BLaER1 (cell line): Measurements from ENCODE around the gene SRF.

Experiments
- H3K27ac ChIP-seq: shearing (Covaris generic); formaldehyde crosslinking; 2 replicates; pipeline ENCODE4 v1.8.1; 2022
- H3K27me3 ChIP-seq: shearing (Covaris generic); formaldehyde crosslinking; 2 replicates; pipeline ENCODE4 v1.8.1; 2022
- H3K36me3 ChIP-seq: shearing (Covaris generic); formaldehyde crosslinking; 2 replicates; pipeline ENCODE4 v1.8.1; 2022
- H3K4me1 ChIP-seq: shearing (Covaris generic); formaldehyde crosslinking; 2 replicates; pipeline ENCODE4 v1.8.1; 2022
- H3K4me2 ChIP-seq: shearing (Covaris generic); formaldehyde crosslinking; 2 replicates; pipeline ENCODE4 v1.8.1; 2022
- H3K4me3 ChIP-seq: shearing (Covaris generic); formaldehyde crosslinking; 2 replicates; pipeline ENCODE4 v1.8.1; 2022
- H3K9ac ChIP-seq: shearing (Covaris generic); formaldehyde crosslinking; 2 replicates; pipeline ENCODE4 v1.8.1; 2022
- H3K9me3 ChIP-seq: shearing (Covaris generic); formaldehyde crosslinking; 2 replicates; pipeline ENCODE4 v1.8.1; 2022
- H4K20me1 ChIP-seq: shearing (Covaris generic); formaldehyde crosslinking; 2 replicates; pipeline ENCODE4 v1.8.1; 2022
- Cebpa-rat ChIP-seq: shearing (Covaris generic); IDR thresholded peaks from 2 replicates; pipeline ENCODE4 v1.8.1; 2022

The SRF gene

GRCh38 chr6:43188426-43188825 is 17.4 kb downstream of the SRF start:
- H3K36me3 ChIP-seq = peaks cover 69% of the 10 kb centered on the region

GRCh38 chr6:43189776-43190304 is 18.8 kb downstream of the SRF start:
- Histone ChIP-seq H3K27ac (no peak overlapping the region), H3K36me3 (peaks cover 76% of the 10 kb centered on the region), H3K27me3 (no peaks in the 10 kb centered on the region), H3K4me1 (peaks cover 2% of the 10 kb centered on the region; the same call in 1 of the 2 replicates), H3K4me3 (no peak overlapping the region), H3K9ac (no peak overlapping the region), H3K4me2 (no peak overlapping the region), H3K9me3 (no peaks in the 10 kb centered on the region; the same call in 1 of the 2 replicates), H4K20me1 (no peaks in the 10 kb centered on the region)
- TF ChIP-seq Cebpa-rat = no peak

More at GRCh38 chr6:43188426-43188825, 17.4 kb downstream of the SRF start:
- Histone ChIP-seq H3K27ac (no peak overlapping the region), H3K4me2 (no peak overlapping the region), H3K9me3 (no peaks in the 10 kb centered on the region; the same call in 1 of the 2 replicates), H4K20me1 (no peaks in the 10 kb centered on the region), H3K4me3 (no peak overlapping the region), H3K4me1 (peaks cover 16% of the 10 kb centered on the region), H3K27me3 (no peaks in the 10 kb centered on the region), H3K9ac (no peak overlapping the region)
- no peak for TF ChIP-seq Cebpa-rat

- Histone ChIP-seq H3K4me3 (no peak overlapping the region), H3K4me2 (no peak overlapping the region), H3K4me1 (no peaks in the 10 kb centered on the region), H3K36me3 (peaks cover 76% of the 10 kb centered on the region), H3K27me3 (no peaks in the 10 kb centered on the region), H3K9ac (no peak overlapping the region), H4K20me1 (no peaks in the 10 kb centered on the region), H3K9me3 (no peaks in the 10 kb centered on the region), H3K27ac (no peak overlapping the region)
- TF ChIP-seq Cebpa-rat = no peak
These were observed 21.8 kb downstream of the SRF start for GRCh38 chr6:43192911-43193310.

- no peak overlapping the region for H3K9ac ChIP-seq
- no peak for TF ChIP-seq Cebpa-rat
These were observed 22.9 kb downstream of the SRF start for GRCh38 chr6:43193929-43194328.

GRCh38 chr6:43196337-43196736 is 25.3 kb downstream of the SRF start:
- no peak overlapping the region for H3K4me2 ChIP-seq
- H3K4me1 ChIP-seq = no peaks in the 10 kb centered on the region
- no peak overlapping the region for H3K4me3 ChIP-seq
- no peaks in the 10 kb centered on the region for H3K27me3 ChIP-seq
- no peaks in the 10 kb centered on the region for H4K20me1 ChIP-seq
- peaks cover 93% of the 10 kb centered on the region for H3K36me3 ChIP-seq
- H3K27ac ChIP-seq = no peak overlapping the region
- H3K9me3 ChIP-seq = no peaks in the 10 kb centered on the region
- no peak overlapping the region for H3K9ac ChIP-seq
- no peak for TF ChIP-seq Cebpa-rat

More at GRCh38 chr6:43193929-43194328, 22.9 kb downstream of the SRF start:
- no peak overlapping the region for H3K4me3 ChIP-seq
- peaks cover 77% of the 10 kb centered on the region for H3K36me3 ChIP-seq
- no peaks in the 10 kb centered on the region for H3K27me3 ChIP-seq
- no peak overlapping the region for H3K27ac ChIP-seq
- H3K4me1 ChIP-seq = no peaks in the 10 kb centered on the region
- H3K4me2 ChIP-seq = no peak overlapping the region
- H4K20me1 ChIP-seq = no peaks in the 10 kb centered on the region
- no peaks in the 10 kb centered on the region for H3K9me3 ChIP-seq

GRCh38 chr6:43199912-43200311 is 28.8 kb downstream of the SRF start:
- Histone ChIP-seq H4K20me1 (no peaks in the 10 kb centered on the region), H3K4me2 (no peak overlapping the region), H3K27me3 (no peaks in the 10 kb centered on the region), H3K36me3 (peaks cover 87% of the 10 kb centered on the region), H3K9me3 (no peaks in the 10 kb centered on the region), H3K4me1 (no peaks in the 10 kb centered on the region), H3K4me3 (no peak overlapping the region), H3K9ac (no peak overlapping the region), H3K27ac (no peak overlapping the region)
- TF ChIP-seq Cebpa-rat = no peak

- no peaks in the 10 kb centered on the region for H3K9me3 ChIP-seq
- H3K36me3 ChIP-seq = peaks cover 87% of the 10 kb centered on the region
- no peak for TF ChIP-seq Cebpa-rat
- H3K9ac ChIP-seq = no peak overlapping the region
- H3K27ac ChIP-seq = no peak overlapping the region
- H3K4me3 ChIP-seq = no peak overlapping the region
- H4K20me1 ChIP-seq = no peaks in the 10 kb centered on the region
- H3K4me1 ChIP-seq = no peaks in the 10 kb centered on the region
- no peak overlapping the region for H3K4me2 ChIP-seq
- H3K27me3 ChIP-seq = no peaks in the 10 kb centered on the region
These were observed 29.5 kb downstream of the SRF start for GRCh38 chr6:43200541-43200940.

GRCh38 chr6:43202451-43202850 is 31.4 kb downstream of the SRF start:
- Histone ChIP-seq H3K27me3 (no peaks in the 10 kb centered on the region), H3K9me3 (no peaks in the 10 kb centered on the region), H3K9ac (no peak overlapping the region), H3K36me3 (peaks cover 76% of the 10 kb centered on the region), H3K4me2 (no peak overlapping the region), H3K27ac (no peak overlapping the region), H3K4me3 (no peak overlapping the region), H4K20me1 (no peaks in the 10 kb centered on the region), H3K4me1 (no peaks in the 10 kb centered on the region)
- TF ChIP-seq Cebpa-rat = no peak

GRCh38 chr6:43203029-43203717 is 32.1 kb downstream of the SRF start:
- no peak for TF ChIP-seq Cebpa-rat
- Histone ChIP-seq H3K9me3 (no peaks in the 10 kb centered on the region), H3K27me3 (no peaks in the 10 kb centered on the region), H3K36me3 (peaks cover 69% of the 10 kb centered on the region), H3K9ac (no peak overlapping the region), H3K4me3 (no peak overlapping the region), H3K4me1 (no peaks in the 10 kb centered on the region), H3K27ac (no peak overlapping the region), H4K20me1 (no peaks in the 10 kb centered on the region), H3K4me2 (no peak overlapping the region)

GRCh38 chr6:43203718-43204095 is 32.6 kb downstream of the SRF start:
- no peak for TF ChIP-seq Cebpa-rat
- Histone ChIP-seq H3K36me3 (peaks cover 63% of the 10 kb centered on the region), H3K4me3 (no peak overlapping the region), H3K9ac (no peak overlapping the region), H3K27me3 (no peaks in the 10 kb centered on the region), H4K20me1 (no peaks in the 10 kb centered on the region), H3K4me2 (no peak overlapping the region), H3K27ac (no peak overlapping the region), H3K9me3 (no peaks in the 10 kb centered on the region), H3K4me1 (no peaks in the 10 kb centered on the region)
